Naive B cell (primary cell): ENCODE measurements around the gene PUS3. TPM values are rescaled to one million over a fixed set of nuclear protein-coding genes. Genes with fewer than 3 reads are reported as not detected.

Source experiments
- ATAC-seq, 2 donors: fragments of 150-1000 bp; cut with Tn5 transposase; 2 replicates each; pipeline ENCODE4 v1.10.0; 2021; ENCODE audit warnings: low read depth in 2 of 2, mild to moderate bottlenecking in 2 of 2, moderate library complexity in 2 of 2
- DNase-seq: peaks from one replicate; pipeline ENCODE4 v3.0.0; 2022
- H3K27ac Mint-ChIP-seq, 6 donors: one replicate each; pipeline ENCODE4 v1.8.0; 2020 to 2022; ENCODE audit warnings: mild to moderate bottlenecking in 6 of 6, mixed read lengths in 6 of 6, moderate library complexity in 5 of 6, inconsistent platforms in 2 of 6
- H3K27me3 Mint-ChIP-seq, 3 donors: one replicate each; pipeline ENCODE4 v1.8.0; 2021 to 2022; ENCODE audit warnings: mixed read lengths in 3 of 3, mild to moderate bottlenecking in 1 of 3
- H3K36me3 Mint-ChIP-seq, 2 donors: one replicate each; pipeline ENCODE4 v1.8.0; 2020 to 2022; ENCODE audit warnings: mixed read lengths in 2 of 2, inconsistent platforms in 1 of 2, mild to moderate bottlenecking in 1 of 2
- H3K4me1 Mint-ChIP-seq, 3 donors: one replicate each; pipeline ENCODE4 v1.8.0; 2020 to 2022; ENCODE audit warnings: mixed read lengths in 3 of 3, inconsistent platforms in 1 of 3, mild to moderate bottlenecking in 1 of 3, moderate library complexity in 1 of 3
- H3K4me3 Mint-ChIP-seq, 8 donors: one replicate each; pipeline ENCODE4 v1.8.0; 2020 to 2022; ENCODE audit warnings: mild to moderate bottlenecking in 8 of 8, mixed read lengths in 8 of 8, moderate library complexity in 8 of 8, inconsistent platforms in 2 of 8
- H3K9me3 Mint-ChIP-seq, 7 donors: one replicate each; pipeline ENCODE4 v1.8.0; 2020 to 2022; ENCODE audit warnings: mixed read lengths in 7 of 7, mild to moderate bottlenecking in 5 of 7, inconsistent platforms in 2 of 7, moderate library complexity in 1 of 7
- polyA plus RNA-seq, 6 donors: library from polyadenylated mRNA; unstranded; fragments of 300-500 nt; fragmentation: Illumina TruSeq; gene quantifications; one replicate each; pipeline ENCODE4 v1.2.3, GENCODE V29; 2021; ENCODE audit warnings: low read depth in 6 of 6

PUS3 gene
- polyA plus RNA-seq, 6 donors from 2014 or later: 6.2 to 12.1 (median 7.9) TPM

DNA sequence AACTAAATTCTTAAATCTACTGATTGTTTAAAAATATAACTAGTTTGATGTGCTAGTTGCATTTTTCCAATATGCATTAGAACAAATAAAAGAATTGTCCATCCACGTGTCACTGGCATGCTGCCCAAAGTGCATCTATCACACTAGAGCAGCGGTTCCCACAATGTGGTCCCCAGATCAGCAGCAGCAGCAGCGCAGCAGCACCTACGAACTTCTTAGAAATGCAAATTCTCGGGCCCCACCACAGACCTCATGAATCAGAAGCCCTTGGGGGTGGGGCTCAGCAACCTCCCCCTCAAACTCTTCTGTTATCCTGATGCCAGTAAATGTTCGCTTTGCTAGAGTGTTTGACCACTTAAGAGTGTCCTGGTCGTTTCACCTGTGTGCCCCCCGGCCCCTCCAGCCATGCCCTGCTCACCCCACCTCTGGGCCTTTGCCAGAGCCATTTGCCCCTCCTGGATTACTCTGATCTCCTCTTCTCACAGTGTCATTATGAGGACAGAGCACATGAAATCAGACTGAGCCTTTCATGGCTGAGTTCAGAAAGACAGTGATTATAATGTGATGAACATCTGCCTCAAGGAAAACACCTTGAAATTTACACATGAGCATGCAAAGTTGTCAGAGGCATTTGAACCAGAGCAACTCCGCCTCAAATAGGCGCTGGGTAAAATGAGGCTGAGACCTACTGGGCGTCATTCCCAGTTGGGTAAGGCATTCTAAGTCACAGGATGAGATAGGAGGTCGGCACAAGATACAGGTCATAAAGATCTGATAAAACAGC, 30.2 kb upstream of the PUS3 start:
- Mint-ChIP-seq H3K36me3 (no peaks in the 10 kb centered on the region), H3K4me3 (no peak overlapping the region), H3K27me3 (peaks cover 11 to 31% (median 20%) of the 10 kb centered on the region in 3 donors), H3K9me3 (no peaks in the 10 kb centered on the region), H3K4me1 (no peaks in the 10 kb centered on the region), H3K27ac (peak overlapping the region in 1 of 6 donors; percentile 91)
- ATAC-seq: no peak
- DNase-seq: no peak

DNA sequence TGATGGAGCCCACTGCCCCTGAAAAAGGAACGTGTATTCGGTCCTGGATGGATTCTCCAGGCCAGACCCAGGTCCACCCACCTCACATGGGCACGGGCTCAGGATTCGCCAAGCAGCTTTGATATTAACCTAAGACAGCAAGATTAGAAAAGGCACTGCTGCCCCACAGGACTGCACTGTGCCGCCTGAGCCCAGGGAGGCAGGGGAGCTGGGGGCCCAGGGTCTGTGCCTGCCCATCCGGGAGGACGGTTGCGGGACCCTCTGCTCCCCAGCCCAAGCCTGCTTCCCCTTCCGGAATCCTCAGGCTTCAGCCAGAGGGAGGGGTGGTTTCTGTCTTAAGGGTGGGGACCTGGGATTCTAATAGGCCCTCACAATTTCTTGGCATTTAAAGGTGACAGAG, 29.3 kb upstream of the PUS3 start:
- H3K4me1 Mint-ChIP-seq: no peaks in the 10 kb centered on the region
- H3K36me3 Mint-ChIP-seq: no peaks in the 10 kb centered on the region
- DNase-seq (no peak), ATAC-seq (no peak)
- H3K9me3 Mint-ChIP-seq: no peaks in the 10 kb centered on the region
- peaks cover 11 to 31% (median 23%) of the 10 kb centered on the region in 3 donors for H3K27me3 Mint-ChIP-seq
- H3K4me3 Mint-ChIP-seq: no peak overlapping the region
- no peak overlapping the region for H3K27ac Mint-ChIP-seq

DNA sequence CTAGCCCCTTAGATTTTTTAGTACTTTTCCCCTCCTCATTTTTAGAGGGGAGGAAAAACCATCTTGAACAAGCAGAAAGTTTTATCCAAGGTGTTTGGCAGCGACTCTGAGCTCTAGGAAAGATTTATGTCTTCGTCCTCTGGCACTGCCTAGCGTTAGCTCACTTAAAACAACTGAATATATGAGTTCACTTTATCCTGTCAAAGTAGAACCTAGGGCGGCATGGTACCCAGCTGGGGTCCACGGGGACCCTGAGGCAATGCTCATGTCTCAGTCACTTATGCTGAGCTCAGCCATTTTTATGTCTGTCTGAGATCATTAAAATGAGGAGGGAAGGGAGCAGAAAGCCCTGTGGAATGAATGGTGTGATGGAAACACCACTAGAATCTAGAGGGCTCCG, 28.7 kb upstream of the PUS3 start:
- Mint-ChIP-seq H3K4me3 (no peak overlapping the region), H3K9me3 (no peaks in the 10 kb centered on the region), H3K27ac (no peak overlapping the region), H3K36me3 (no peaks in the 10 kb centered on the region), H3K27me3 (peaks cover 11 to 38% (median 29%) of the 10 kb centered on the region in 3 donors), H3K4me1 (no peaks in the 10 kb centered on the region)
- DNase-seq (no peak), ATAC-seq (no peak)

DNA sequence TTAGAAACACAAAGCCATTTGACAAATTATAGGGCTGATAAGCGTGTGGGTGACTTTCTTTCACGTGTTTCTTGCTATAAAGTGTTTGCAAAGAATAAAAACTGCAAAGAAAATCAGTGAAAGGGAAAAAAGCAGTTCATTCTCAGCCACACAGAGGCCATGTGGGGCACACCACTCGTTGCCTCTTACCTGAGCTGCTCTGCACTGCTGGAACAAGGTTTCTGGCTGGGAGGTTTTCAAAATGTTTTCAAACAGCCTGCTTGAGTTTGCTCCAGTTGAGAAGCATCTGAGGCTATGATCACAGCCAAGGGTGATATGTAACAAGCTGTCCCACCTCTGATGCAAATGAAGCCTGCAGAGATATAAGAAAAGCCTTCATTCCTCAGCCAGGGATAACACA, 28.1 kb upstream of the PUS3 start:
- Mint-ChIP-seq H3K36me3 (no peaks in the 10 kb centered on the region), H3K4me3 (no peak overlapping the region), H3K27ac (no peak overlapping the region), H3K27me3 (peaks cover 13 to 43% (median 33%) of the 10 kb centered on the region in 3 donors), H3K9me3 (no peaks in the 10 kb centered on the region), H3K4me1 (no peaks in the 10 kb centered on the region)
- DNase-seq: no peak
- ATAC-seq: no peak

DNA sequence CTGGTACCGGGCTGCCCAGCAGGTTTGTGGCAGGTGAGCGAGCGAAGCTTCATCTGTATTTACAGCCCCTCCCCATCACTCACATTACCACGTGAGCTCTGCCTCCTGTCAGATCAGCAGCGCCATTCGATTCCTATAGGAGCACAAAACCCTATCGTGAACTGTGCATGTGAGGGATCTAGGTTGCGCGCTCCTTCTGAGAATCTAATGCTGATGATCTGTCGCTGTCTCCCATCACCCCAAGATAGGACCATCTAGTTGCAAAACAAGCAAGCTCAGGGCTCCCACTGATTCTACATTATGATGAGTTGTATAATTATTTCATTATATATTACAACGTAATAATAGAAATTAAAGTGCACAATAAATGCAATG, 27.1 kb upstream of the PUS3 start:
- Mint-ChIP-seq H3K4me3 (no peak overlapping the region), H3K9me3 (no peaks in the 10 kb centered on the region), H3K27me3 (peaks cover 15 to 48% (median 42%) of the 10 kb centered on the region in 3 donors), H3K27ac (no peak overlapping the region), H3K36me3 (no peaks in the 10 kb centered on the region), H3K4me1 (no peaks in the 10 kb centered on the region)
- DNase-seq (no peak), ATAC-seq (no peak)

DNA sequence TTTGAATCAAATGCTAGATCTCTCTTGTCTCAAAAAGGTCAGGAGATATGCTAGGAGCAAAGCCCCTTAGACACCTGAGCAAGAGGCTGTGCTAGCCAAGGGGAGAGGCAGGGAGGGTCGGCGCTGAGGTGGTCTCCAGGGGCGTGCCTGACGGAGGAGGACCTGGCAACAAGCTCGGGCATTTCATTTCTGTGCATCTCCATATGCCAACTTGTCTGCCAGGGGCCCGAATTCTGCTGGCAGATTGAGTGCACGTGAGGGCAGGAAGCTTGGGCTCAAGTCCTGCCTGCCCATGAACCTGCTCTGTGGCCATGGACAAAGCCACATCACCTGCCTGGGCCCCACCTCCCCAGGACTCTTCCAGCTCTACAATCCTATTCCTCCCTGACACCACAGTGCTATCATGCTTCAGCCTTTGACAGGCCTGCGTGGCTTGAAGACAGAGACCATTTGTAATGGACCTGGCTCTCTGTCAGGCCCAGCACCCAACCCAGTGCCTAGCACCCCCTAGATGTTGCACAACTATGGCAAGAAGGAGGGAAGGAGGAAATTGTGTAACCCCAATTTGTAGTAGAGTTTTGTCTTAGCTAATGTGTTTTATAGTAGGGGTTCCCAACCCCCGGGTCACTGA, 26.6 kb upstream of the PUS3 start:
- Mint-ChIP-seq H3K4me3 (no peak overlapping the region), H3K4me1 (no peaks in the 10 kb centered on the region), H3K27me3 (peaks cover 18 to 48% (median 47%) of the 10 kb centered on the region in 3 donors), H3K9me3 (no peaks in the 10 kb centered on the region), H3K36me3 (no peaks in the 10 kb centered on the region), H3K27ac (no peak overlapping the region)
- no peak for ATAC-seq
- DNase-seq: no peak

DNA sequence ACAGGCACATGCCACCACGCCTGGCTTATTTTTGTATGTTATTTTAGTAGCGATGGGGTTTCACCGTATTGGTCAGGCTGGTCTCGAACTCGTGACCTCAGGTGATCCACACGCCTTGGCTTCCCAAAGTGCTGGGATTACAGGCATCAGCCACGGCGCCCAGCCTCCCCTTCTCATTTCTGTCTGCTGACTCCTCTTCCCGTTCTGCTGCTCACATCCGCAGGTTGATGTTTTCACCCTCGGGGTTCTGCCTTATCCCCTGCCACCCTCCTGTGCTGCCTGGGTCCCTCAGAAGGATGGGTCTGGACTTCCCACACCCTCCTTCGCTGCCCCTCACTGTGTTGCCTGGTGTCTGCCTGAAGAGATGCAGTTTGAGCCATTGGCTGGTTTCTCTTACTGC, 23.7 kb upstream of the PUS3 start:
- DNase-seq (no peak), ATAC-seq (no peak)
- no peaks in the 10 kb centered on the region for H3K9me3 Mint-ChIP-seq
- H3K4me3 Mint-ChIP-seq: no peak overlapping the region
- H3K4me1 Mint-ChIP-seq: peaks cover 0 to 6% (median 3%) of the 10 kb centered on the region in 3 donors
- H3K27me3 Mint-ChIP-seq: peaks cover 14 to 52% (median 39%) of the 10 kb centered on the region in 3 donors
- no peak overlapping the region for H3K27ac Mint-ChIP-seq
- H3K36me3 Mint-ChIP-seq: no peaks in the 10 kb centered on the region

DNA sequence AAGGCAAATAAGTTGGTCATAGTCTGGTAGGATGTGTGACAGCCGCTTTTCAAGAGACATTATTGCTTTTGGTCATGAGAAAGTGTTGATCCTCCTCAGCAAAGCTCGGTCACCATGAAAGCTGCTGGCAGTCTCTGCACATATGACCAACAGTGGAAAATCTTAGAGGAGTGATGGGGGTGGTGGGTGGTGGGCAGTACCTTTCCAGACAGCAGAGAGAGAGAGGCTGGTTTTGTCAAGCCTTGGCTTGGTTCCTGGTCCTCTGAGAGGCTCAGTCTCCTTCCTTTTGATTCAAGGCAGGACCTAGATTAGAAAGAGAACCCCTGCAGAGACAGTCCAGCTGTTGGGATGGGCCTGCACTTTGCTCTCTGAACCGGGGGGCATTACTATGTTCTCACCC, 22.8 kb upstream of the PUS3 start:
- no peak for DNase-seq
- ATAC-seq: no peak
- H3K4me1 Mint-ChIP-seq: peaks cover 0 to 6% (median 3%) of the 10 kb centered on the region in 3 donors
- H3K27ac Mint-ChIP-seq: no peak overlapping the region
- H3K36me3 Mint-ChIP-seq: no peaks in the 10 kb centered on the region
- no peaks in the 10 kb centered on the region for H3K9me3 Mint-ChIP-seq
- H3K27me3 Mint-ChIP-seq: peaks cover 11 to 52% (median 40%) of the 10 kb centered on the region in 3 donors
- H3K4me3 Mint-ChIP-seq: no peak overlapping the region

DNA sequence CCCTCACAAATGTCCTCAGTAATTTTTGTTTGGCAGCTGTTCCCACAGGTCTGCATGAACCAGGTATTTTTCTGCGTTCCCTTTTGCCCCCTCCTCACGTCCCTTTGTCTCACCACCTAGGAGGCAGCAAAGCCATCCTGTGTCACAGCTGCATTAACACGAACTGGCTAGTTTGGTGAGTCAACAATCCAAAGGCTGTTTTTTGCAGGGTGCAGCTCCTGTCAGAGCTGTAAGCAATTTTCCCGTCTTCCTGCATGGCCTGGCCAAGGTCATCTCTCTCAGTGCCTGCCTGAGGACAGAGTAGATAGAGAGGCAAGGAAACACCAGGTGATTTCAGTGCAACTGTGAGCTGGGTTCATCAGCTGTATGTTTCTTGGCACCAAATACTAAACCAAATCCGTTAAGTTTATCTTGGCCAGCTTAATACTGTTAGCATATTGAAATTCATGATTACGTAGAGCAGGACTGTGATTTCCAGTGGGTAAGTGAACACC, 22.3 kb upstream of the PUS3 start:
- Mint-ChIP-seq H3K4me3 (no peak overlapping the region), H3K36me3 (no peaks in the 10 kb centered on the region), H3K9me3 (no peaks in the 10 kb centered on the region), H3K27ac (no peak overlapping the region), H3K27me3 (peaks cover 15 to 51% (median 45%) of the 10 kb centered on the region in 3 donors), H3K4me1 (peaks cover 0 to 6% (median 3%) of the 10 kb centered on the region in 3 donors)
- ATAC-seq (no peak), DNase-seq (no peak)

DNA sequence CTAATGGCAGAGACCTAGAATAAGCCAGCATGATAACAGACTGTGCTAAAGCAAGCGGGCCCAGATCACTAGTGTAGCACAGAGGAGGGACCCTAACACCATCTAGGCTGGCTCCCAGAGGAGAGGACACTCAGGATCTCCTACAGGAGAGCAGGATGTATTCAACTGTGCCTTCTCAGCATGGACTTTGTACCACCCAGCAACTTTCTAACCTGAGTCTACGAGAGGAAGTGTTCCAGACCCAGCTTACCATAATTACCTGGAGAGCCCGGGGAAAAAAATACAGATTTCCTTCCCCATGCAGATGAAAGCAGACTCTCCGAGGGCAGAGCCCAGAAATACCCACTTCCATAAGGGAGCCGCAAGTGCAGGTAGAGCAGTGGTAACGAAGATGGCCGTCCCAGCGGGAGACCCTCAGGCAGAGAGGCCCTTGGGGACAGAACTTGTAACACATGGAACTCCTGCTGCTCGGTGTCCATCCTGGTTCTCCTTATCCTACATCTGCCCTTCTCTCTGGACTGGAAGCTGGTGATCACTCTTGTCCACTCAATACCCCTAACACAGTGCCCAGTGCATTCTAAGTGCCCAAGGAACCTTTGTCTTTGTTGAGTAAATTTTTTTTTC, 21.5 kb upstream of the PUS3 start:
- Mint-ChIP-seq H3K27ac (no peak overlapping the region), H3K36me3 (no peaks in the 10 kb centered on the region), H3K4me1 (peaks cover 0 to 6% (median 3%) of the 10 kb centered on the region in 3 donors), H3K4me3 (no peak overlapping the region), H3K27me3 (peaks cover 20 to 51% (median 45%) of the 10 kb centered on the region in 3 donors), H3K9me3 (no peaks in the 10 kb centered on the region)
- no peak for ATAC-seq
- no peak for DNase-seq

DNA sequence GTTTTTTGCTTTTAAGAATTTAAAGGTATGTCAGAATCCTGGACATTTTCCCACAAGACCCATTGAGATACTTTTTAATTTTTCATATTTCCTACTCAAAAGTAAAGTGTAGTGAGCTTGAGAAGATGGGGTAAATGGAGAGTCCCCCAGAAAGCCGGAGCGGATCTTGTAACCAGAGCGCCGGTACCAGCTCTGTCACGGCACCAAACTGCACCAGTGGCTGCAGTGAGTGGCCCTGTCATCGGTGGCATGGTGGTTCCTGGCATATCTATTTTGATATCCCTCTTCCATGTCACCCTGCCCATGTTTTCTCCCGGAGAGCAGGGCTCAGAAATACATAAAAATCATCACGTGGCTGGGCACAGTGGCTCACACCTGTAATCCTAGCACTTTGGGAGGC, 20.6 kb upstream of the PUS3 start:
- Mint-ChIP-seq H3K4me3 (no peak overlapping the region), H3K4me1 (peaks cover 0 to 6% (median 3%) of the 10 kb centered on the region in 3 donors), H3K27me3 (peaks cover 25 to 55% (median 43%) of the 10 kb centered on the region in 3 donors), H3K27ac (no peak overlapping the region), H3K9me3 (no peaks in the 10 kb centered on the region), H3K36me3 (no peaks in the 10 kb centered on the region)
- DNase-seq: no peak
- no peak for ATAC-seq

DNA sequence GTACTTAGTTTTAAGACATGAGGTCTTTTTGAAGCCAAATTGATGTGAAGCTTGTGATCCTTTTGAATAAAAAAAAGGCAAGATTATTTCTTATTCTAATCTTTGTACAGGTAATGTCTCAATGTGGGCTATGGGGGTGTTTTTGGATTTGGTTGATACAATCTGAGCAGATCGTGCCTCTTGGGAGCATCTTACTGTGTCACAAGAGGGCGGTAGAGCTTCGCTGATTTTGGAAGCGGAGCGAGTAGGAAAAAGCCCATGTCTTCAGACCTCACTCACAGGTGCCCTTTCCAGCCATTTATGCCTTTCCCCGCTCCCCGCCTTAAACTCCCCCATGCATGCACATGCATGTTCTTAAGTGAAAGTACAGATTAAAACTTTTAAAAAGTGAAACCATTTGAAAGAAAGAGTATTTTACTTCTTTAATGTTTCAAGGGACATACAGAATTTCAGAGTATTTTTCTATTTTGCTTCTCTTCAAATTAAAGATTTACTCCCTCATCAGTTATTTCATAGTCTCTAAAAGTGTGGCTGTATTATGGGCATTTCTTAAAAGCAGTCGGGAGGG, 20.1 kb upstream of the PUS3 start:
- no peak for DNase-seq
- H3K4me1 Mint-ChIP-seq: peaks cover 0 to 6% (median 3%) of the 10 kb centered on the region in 3 donors
- H3K36me3 Mint-ChIP-seq: no peaks in the 10 kb centered on the region
- peak; percentile 47 to 64 for ATAC-seq
- H3K4me3 Mint-ChIP-seq: peak overlapping the region in 1 of 8 donors; percentile 11
- H3K27me3 Mint-ChIP-seq: peaks cover 30 to 60% (median 43%) of the 10 kb centered on the region in 3 donors
- H3K9me3 Mint-ChIP-seq: no peaks in the 10 kb centered on the region
- H3K27ac Mint-ChIP-seq: no peak overlapping the region

DNA sequence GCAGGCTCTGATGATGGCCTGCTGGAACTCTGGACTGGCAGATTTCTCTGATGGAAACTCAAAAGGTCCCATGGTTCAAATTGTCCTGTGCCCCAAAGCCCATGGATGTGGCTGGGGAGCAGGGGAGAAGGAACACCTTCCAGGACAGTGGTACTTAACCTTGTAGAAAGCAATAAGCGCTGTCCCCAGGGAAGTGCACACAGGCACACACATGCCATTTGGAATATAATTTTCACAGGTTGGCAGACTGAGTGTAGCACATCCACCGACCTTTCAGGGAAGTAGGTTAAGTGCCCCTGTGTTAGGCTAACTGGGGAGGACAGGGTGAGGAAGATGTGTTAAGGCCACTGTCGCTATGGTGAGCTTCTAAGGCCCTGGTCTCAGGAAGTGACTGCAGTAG, 19.1 kb upstream of the PUS3 start:
- H3K4me1 Mint-ChIP-seq: peaks cover 0 to 6% (median 3%) of the 10 kb centered on the region in 3 donors
- H3K36me3 Mint-ChIP-seq: no peaks in the 10 kb centered on the region
- no peaks in the 10 kb centered on the region for H3K9me3 Mint-ChIP-seq
- H3K4me3 Mint-ChIP-seq: no peak overlapping the region
- no peak for DNase-seq
- peaks cover 36 to 65% (median 41%) of the 10 kb centered on the region in 3 donors for H3K27me3 Mint-ChIP-seq
- H3K27ac Mint-ChIP-seq: no peak overlapping the region
- ATAC-seq: no peak
